ENCODE data around the gene GMEB1. TPM values are rescaled to one million over a fixed set of nuclear protein-coding genes. Genes with fewer than 3 reads are reported as not detected.
A peak's percentile ranks its signal among the peaks of the same experiment; 100 is the strongest.

The GMEB1 gene
- 10 to 100 TPM; 11.6 to 17.4 (median 14.5) TPM for total RNA-seq

GRCh38 chr1:28668191-28668955 is at the start of gene GMEB1:
Gene GMEB1 (plus strand): TSS chr1:28668784. CDS start chr1:28683613, 14,829 bp downstream.
- peaks cover 20% of the 10 kb centered on the region for H3K4me1 ChIP-seq
- peak within 1 kb of the TSS; percentile 99 for H3K27ac ChIP-seq
- no peaks in the 10 kb centered on the region for H3K27me3 ChIP-seq
- no peaks in the 10 kb centered on the region for H3K9me3 ChIP-seq
- H3K4me3 ChIP-seq, result peak within 1 kb of the TSS; percentile 97
- TF ChIP-seq POLR2AphosphoS5 (IDR thresholded peaks at IDR 0.05), result no peak
- TF ChIP-seq POLR2A (IDR thresholded peaks at IDR 0.05), result no peak
- TF ChIP-seq CTCF (IDR thresholded peaks at IDR 0.05), result no peak
- no peak for TF ChIP-seq EP300 (IDR thresholded peaks at IDR 0.05)
- DNase-seq (ENCODE audit: low spot score in 2 of 2), result peak; percentile 88 to 91
- H3K36me3 ChIP-seq, result no peaks in the 10 kb centered on the region
- WGBS, result 2% methylated on average over 12 of the region's 57 CpGs

- WGBS, result 97% methylated on average over 1 of the region's 1 CpG
- TF ChIP-seq POLR2A (IDR thresholded peaks at IDR 0.05) (no peak), POLR2AphosphoS5 (IDR thresholded peaks at IDR 0.05) (no peak), CTCF (IDR thresholded peaks at IDR 0.05) (no peak), EP300 (IDR thresholded peaks at IDR 0.05) (no peak)
- DNase-seq (ENCODE audit: low spot score in 2 of 2), result no peak
Observed at GRCh38 chr1:28631713-28632112, 36.9 kb upstream of the GMEB1 start.

GRCh38 chr1:28632560-28632959 is 36.0 kb upstream of the GMEB1 start:
- Histone ChIP-seq H3K27me3 (no peaks in the 10 kb centered on the region), H3K4me1 (no peaks in the 10 kb centered on the region), H3K4me3 (no peak overlapping the region), H3K9me3 (no peaks in the 10 kb centered on the region), H3K27ac (no peak overlapping the region), H3K36me3 (no peaks in the 10 kb centered on the region)
- no peak for DNase-seq (ENCODE audit: low spot score in 2 of 2)
- 93% methylated on average over 4 of the region's 4 CpGs for WGBS
- TF ChIP-seq CTCF (IDR thresholded peaks at IDR 0.05) (no peak), POLR2AphosphoS5 (IDR thresholded peaks at IDR 0.05) (no peak), EP300 (IDR thresholded peaks at IDR 0.05) (no peak), POLR2A (IDR thresholded peaks at IDR 0.05) (no peak)

More at GRCh38 chr1:28631713-28632112, 36.9 kb upstream of the GMEB1 start:
- Histone ChIP-seq H3K27me3 (no peaks in the 10 kb centered on the region), H3K27ac (no peak overlapping the region), H3K36me3 (no peaks in the 10 kb centered on the region), H3K4me3 (no peak overlapping the region), H3K4me1 (no peaks in the 10 kb centered on the region), H3K9me3 (no peaks in the 10 kb centered on the region)

GRCh38 chr1:28640766-28641165 is 27.8 kb upstream of the GMEB1 start:
- Histone ChIP-seq H3K27me3 (no peaks in the 10 kb centered on the region), H3K9me3 (no peaks in the 10 kb centered on the region), H3K36me3 (no peaks in the 10 kb centered on the region), H3K4me3 (no peak overlapping the region), H3K4me1 (peaks cover 37% of the 10 kb centered on the region), H3K27ac (no peak overlapping the region)
- 94% methylated on average over 1 of the region's 1 CpG for WGBS
- TF ChIP-seq POLR2AphosphoS5 (IDR thresholded peaks at IDR 0.05) (no peak), CTCF (IDR thresholded peaks at IDR 0.05) (peak in 1 of 2 donors; percentile 34)
- no peak for DNase-seq (ENCODE audit: low spot score in 2 of 2)

GRCh38 chr1:28642056-28642846 is 26.3 kb upstream of the GMEB1 start:
- under 1% methylated on average over 26 of the region's 26 CpGs for WGBS
- Histone ChIP-seq H3K4me1 (peaks cover 39% of the 10 kb centered on the region), H3K9me3 (no peaks in the 10 kb centered on the region), H3K27ac (peak overlapping the region; percentile 94), H3K27me3 (no peaks in the 10 kb centered on the region), H3K4me3 (peak overlapping the region; percentile 85), H3K36me3 (no peaks in the 10 kb centered on the region)
- TF ChIP-seq EP300 (IDR thresholded peaks at IDR 0.05) (no peak), POLR2AphosphoS5 (IDR thresholded peaks at IDR 0.05) (no peak), POLR2A (IDR thresholded peaks at IDR 0.05) (no peak), CTCF (IDR thresholded peaks at IDR 0.05) (no peak)
- no peak for DNase-seq (ENCODE audit: low spot score in 2 of 2)
